ENCODE results near the gene NREP.

NREP gene

GRCh38 chr5:111707630-111708164 is 49.3 kb downstream of the NREP start:
- TF ChIP-seq CTCF (IDR thresholded peaks at IDR 0.05; ENCODE audit: extremely low read depth, missing control alignments), result no peak
- no peak for DNase-seq (ENCODE audit: low spot score)

DNA sequence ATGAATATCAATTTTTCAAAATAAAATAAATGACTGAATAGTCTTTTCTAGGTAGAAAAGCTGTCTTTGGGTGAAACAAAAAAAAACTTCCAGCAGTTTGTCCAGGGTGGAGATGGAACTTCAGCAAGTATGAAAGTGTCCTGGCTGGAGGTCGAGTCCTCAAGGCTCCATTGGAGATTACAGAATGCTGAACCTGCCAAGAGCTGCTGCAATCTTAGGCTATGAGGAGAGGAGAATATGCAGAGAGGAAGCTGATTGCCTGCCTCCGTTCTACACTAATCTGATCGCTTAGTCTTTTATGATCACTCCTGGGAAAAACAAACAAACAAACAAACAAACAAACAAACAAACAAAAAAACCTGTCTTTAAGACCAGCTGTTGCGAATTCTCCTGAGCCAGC is 50.6 kb downstream of the NREP start:
- DNase-seq (ENCODE audit: low spot score), result no peak
- TF ChIP-seq CTCF (IDR thresholded peaks at IDR 0.05; ENCODE audit: extremely low read depth, missing control alignments), result no peak

DNA sequence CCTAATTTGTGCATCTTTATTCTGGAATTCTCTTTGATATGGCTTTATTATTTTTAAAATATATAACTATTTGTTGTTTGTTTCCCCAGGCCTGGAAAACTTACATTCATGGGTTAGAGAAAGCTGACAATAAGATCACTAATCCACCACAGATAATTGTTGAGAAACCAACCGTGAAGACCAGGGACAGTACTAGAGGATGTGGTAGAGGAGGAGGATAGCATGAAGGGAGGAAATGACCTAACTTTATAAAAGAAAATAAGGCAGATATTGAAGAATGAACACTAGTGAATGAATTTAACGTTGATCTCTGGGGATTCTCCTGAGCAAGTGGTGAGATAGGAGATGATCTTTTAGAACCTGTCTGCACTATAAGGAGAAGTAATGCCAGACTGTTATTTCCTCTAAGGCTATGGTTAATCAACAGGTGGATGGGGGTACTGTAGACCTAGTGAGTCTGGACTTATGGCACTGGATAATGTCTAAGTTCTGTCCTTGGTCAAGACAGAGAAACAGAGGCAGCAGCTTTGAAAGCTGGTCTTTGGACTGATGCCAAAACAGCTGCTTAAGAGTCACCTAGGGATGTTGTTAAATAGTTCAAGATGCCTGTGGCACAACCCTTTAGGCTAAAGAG is 52.4 kb downstream of the NREP start:
- no peak for TF ChIP-seq CTCF (IDR thresholded peaks at IDR 0.05; ENCODE audit: extremely low read depth, missing control alignments)
- no peak for DNase-seq (ENCODE audit: low spot score)

DNA sequence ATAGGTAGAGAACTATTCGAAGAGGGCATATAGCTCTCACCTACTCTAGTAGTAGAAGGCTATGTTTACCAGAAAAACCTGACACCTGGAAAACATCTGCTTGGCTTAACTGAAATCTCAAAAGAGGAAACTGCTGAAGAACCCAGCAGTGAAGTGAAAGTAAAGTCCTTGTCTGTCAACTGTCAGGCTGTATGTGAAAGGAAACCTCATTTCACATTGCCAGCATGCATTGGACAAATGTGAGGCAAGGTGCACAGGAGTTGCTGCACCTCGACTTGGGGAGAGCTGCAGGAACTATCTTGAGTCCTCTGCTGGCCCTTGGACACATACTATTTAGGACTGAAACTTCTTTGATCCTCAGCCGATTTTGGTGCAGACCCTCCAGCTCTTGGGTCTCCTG is 53.3 kb downstream of the NREP start:
- no peak for TF ChIP-seq CTCF (IDR thresholded peaks at IDR 0.05; ENCODE audit: extremely low read depth, missing control alignments)
- peak; percentile 67 for DNase-seq (ENCODE audit: low spot score)

DNA sequence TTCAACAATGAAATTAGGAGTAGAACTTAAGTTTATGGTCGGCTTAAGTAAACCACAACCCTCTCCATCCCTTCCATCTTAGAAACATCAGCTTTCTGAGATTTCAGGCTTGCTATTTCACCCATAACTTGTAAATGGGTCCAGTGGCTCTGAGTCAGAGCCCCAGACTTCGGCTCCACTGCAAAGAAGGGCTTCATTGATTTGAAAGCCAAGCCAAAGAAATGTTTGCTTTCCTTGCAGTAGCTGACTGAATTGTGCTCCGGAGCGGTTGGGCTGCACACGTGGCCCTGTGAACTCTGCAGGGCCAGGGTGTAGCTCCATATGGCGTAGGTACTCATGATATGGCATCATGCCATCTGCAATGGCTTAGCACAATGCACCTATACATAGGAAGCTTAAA is 57.0 kb downstream of the NREP start:
- TF ChIP-seq CTCF (IDR thresholded peaks at IDR 0.05; ENCODE audit: extremely low read depth, missing control alignments), result no peak
- DNase-seq (ENCODE audit: low spot score), result no peak

DNA sequence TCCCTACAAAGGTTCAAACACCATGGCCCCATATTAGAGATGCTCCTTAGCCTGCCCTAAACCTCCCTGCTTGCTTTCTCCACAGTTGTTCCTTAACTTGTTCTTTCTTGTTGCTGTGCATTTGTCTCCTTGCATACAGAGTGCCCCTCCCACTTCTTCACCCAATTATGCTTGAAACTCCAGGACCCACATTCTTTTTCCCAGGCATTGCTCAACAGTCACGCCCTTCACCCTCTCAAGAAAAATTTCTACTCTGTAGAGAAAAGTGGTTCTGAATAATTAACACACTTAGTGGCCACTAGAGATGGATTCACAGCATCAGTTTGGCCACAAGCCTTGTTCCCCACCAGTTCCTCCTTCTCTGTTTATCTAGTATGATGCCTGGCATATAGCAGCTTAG is 57.7 kb downstream of the NREP start:
- TF ChIP-seq CTCF (IDR thresholded peaks at IDR 0.05; ENCODE audit: extremely low read depth, missing control alignments), result no peak

DNA sequence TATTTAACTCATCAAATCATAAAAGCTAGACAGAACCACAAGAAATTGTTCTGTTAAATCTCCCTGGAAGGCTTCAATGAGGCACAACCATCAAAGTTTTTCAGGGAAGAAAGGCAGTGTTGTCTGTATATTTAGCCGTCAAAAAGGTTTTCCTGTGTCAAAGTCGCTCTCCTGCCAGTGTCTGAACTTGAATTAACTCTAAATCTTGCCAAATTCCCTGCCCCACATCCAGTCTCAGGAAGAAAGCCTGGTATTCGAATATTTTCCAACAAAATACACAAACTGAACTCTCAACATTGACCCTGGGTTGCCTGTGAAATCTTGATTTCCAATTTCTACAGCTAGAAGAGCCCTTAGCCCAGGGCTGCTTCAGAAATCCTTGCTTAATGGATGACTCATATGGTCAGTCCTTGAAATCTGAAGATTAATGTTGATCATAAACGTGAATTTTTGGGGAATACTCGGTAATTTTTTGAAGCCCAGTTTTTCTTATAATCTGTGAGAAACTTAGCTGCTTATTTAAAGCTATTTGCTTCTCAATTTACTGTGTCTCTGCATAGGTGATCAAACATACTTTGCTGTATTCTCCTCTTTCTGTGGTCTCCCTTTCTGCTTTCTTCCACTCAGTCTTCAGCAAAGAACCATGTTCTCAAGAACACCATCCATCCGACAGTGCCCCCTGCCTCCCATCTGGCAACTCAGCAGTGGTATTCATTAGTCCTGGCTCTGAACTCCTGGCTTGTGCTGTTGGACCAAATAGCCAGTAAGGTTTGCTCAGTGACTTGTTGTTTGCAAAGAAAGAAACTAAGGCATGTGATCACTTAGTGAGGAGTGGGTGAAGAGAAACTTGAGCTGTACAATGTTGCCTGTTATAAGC is 58.9 kb downstream of the NREP start:
- DNase-seq (ENCODE audit: low spot score), result no peak
- no peak for TF ChIP-seq CTCF (IDR thresholded peaks at IDR 0.05; ENCODE audit: extremely low read depth, missing control alignments)

More for the DNA sequence above, 57.7 kb downstream of the NREP start:
- no peak for DNase-seq (ENCODE audit: low spot score)
